Endothelial cell of umbilical vein (primary cell): ENCODE data around the gene SBF1.

Experiments
- EZH2 ChIP-seq: IDR thresholded peaks from 2 replicates; pipeline ENCODE4 v1.6.1; 2012; ENCODE audit warnings: borderline replicate concordance, low read depth, mild to moderate bottlenecking, moderate library complexity, low read length, inconsistent platforms; ENCODE audit not compliant: severe bottlenecking
- JUN ChIP-seq: IDR thresholded peaks from 2 replicates; pipeline ENCODE4 v1.6.1; 2011; ENCODE audit warnings: borderline replicate concordance, low read depth; ENCODE audit not compliant: insufficient read length, insufficient read depth
- POLR2A ChIP-seq: IDR thresholded peaks from 2 replicates; pipeline ENCODE4 v1.6.1; 2012; ENCODE audit warnings: low read depth, mild to moderate bottlenecking, control low read depth, low read length
- POLR2AphosphoS5 ChIP-seq: IDR thresholded peaks from 2 replicates; pipeline ENCODE4 v1.6.1; 2012; ENCODE audit warnings: low read depth, mild to moderate bottlenecking, control low read depth, low read length, moderate library complexity; ENCODE audit not compliant: insufficient read depth
- TF ChIP-seq, protein P1 (sequence below), 2 donors: IDR thresholded peaks; 1 replicate in 1 of 2; 2 replicates in 1 of 2; pipeline ENCODE4 v1.5.1; 2011; ENCODE audit warnings: low read length in 2 of 2, mild to moderate bottlenecking in 2 of 2, moderate library complexity in 2 of 2, control low read depth in 1 of 2, inconsistent platforms in 1 of 2, low read depth in 1 of 2; ENCODE audit not compliant: insufficient read depth in 1 of 2; ENCODE audit errors: extremely low read depth in 1 of 2
- TF ChIP-seq, protein P2 (sequence below): IDR thresholded peaks from 2 replicates; pipeline ENCODE4 v1.6.1; 2011; ENCODE audit not compliant: insufficient read depth, insufficient read length

DNA sequence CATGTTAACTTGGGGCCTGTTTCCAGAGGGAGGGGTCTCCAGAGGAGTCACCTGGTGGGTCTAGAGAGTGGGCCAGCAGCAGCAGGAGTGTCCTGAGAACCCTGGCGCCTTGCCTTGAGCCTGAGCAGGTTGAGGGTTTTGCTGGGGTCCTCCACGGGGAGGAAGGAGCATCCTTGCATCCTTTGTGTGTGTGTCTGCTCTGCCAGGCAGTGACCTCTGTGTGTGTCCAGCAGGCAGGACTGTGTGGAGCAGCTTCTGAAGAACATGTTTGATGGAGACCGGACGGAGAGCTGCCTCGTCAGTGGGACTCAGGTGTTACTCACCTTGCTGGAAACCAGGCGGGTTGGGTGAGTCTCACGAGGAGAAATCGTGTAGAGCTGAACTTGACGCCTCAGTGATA, 55.7 kb downstream of the SBF1 start:
- TF ChIP-seq, protein P1, sequence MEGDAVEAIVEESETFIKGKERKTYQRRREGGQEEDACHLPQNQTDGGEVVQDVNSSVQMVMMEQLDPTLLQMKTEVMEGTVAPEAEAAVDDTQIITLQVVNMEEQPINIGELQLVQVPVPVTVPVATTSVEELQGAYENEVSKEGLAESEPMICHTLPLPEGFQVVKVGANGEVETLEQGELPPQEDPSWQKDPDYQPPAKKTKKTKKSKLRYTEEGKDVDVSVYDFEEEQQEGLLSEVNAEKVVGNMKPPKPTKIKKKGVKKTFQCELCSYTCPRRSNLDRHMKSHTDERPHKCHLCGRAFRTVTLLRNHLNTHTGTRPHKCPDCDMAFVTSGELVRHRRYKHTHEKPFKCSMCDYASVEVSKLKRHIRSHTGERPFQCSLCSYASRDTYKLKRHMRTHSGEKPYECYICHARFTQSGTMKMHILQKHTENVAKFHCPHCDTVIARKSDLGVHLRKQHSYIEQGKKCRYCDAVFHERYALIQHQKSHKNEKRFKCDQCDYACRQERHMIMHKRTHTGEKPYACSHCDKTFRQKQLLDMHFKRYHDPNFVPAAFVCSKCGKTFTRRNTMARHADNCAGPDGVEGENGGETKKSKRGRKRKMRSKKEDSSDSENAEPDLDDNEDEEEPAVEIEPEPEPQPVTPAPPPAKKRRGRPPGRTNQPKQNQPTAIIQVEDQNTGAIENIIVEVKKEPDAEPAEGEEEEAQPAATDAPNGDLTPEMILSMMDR (IDR thresholded peaks at IDR 0.05; ENCODE audit: extremely low read depth in 1 of 2, insufficient read depth in 1 of 2, low read depth in 1 of 2, low read length in 2 of 2): no peak
- TF ChIP-seq POLR2AphosphoS5 (no peak), EZH2 (no peak), JUN (no peak), POLR2A (no peak)
- TF ChIP-seq, protein P2, sequence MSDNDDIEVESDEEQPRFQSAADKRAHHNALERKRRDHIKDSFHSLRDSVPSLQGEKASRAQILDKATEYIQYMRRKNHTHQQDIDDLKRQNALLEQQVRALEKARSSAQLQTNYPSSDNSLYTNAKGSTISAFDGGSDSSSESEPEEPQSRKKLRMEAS: no peak
